ENCODE measurements around the gene GNPTG. TPM values are rescaled to one million over a fixed set of nuclear protein-coding genes. Genes with fewer than 3 reads are reported as not detected.
"Not testable (repeated sequence)": the region's sequence is repeated elsewhere in the genome, so short reads cannot be mapped to it uniquely, and the experiment has no call there.

Gene GNPTG
- total RNA-seq, 2 experiments from 2014 or later: 43.2 to 46.5 TPM

- ATAC-seq (ENCODE audit: low read depth) (no peak), DNase-seq (no peak)
- POLR2A ChIA-PET: no interaction called here
- no peaks in the 10 kb centered on the region for H3K9me3 Mint-ChIP-seq
- H3K4me1 Mint-ChIP-seq: no peaks in the 10 kb centered on the region
- H3K27me3 Mint-ChIP-seq: no peaks in the 10 kb centered on the region
- H3K27ac Mint-ChIP-seq: no peak overlapping the region
- H3K4me3 Mint-ChIP-seq: no peak overlapping the region
- H3K36me3 Mint-ChIP-seq: peaks cover 2% of the 10 kb centered on the region
Measured at GRCh38 chr16:1325261-1325660, 26.5 kb upstream of the GNPTG start.

- no peak for DNase-seq
- Mint-ChIP-seq H3K9me3 (no peaks in the 10 kb centered on the region), H3K4me1 (no peaks in the 10 kb centered on the region), H3K27me3 (no peaks in the 10 kb centered on the region), H3K27ac (no peak overlapping the region), H3K4me3 (no peak overlapping the region), H3K36me3 (peaks cover 2% of the 10 kb centered on the region)
- peak; percentile 28 for ATAC-seq (ENCODE audit: low read depth)
- POLR2A ChIA-PET: no interaction called here
Measured at GRCh38 chr16:1325673-1326371, 25.9 kb upstream of the GNPTG start.

- H3K9me3 Mint-ChIP-seq: no peaks in the 10 kb centered on the region
- H3K36me3 Mint-ChIP-seq: no peaks in the 10 kb centered on the region
- H3K4me1 Mint-ChIP-seq: no peaks in the 10 kb centered on the region
- POLR2A ChIA-PET: no interaction called here
- no peak overlapping the region for H3K4me3 Mint-ChIP-seq
- no peak for DNase-seq
- no peak overlapping the region for H3K27ac Mint-ChIP-seq
- peaks cover 2% of the 10 kb centered on the region for H3K27me3 Mint-ChIP-seq
- ATAC-seq (ENCODE audit: low read depth): no peak
Measured at GRCh38 chr16:1326391-1326790, 25.3 kb upstream of the GNPTG start.

GRCh38 chr16:1326946-1327618 is 24.6 kb upstream of the GNPTG start:
- no peaks in the 10 kb centered on the region for H3K9me3 Mint-ChIP-seq
- ATAC-seq (ENCODE audit: low read depth): no peak
- POLR2A ChIA-PET: no interaction called here

GRCh38 chr16:1327619-1327947 is 24.1 kb upstream of the GNPTG start:
- POLR2A ChIA-PET: no interaction called here
- DNase-seq: no peak

More at GRCh38 chr16:1326946-1327618, 24.6 kb upstream of the GNPTG start:
- H3K36me3 Mint-ChIP-seq: no peaks in the 10 kb centered on the region
- no peak overlapping the region for H3K27ac Mint-ChIP-seq
- H3K4me3 Mint-ChIP-seq: no peak overlapping the region
- H3K4me1 Mint-ChIP-seq: peaks cover 3% of the 10 kb centered on the region
- H3K27me3 Mint-ChIP-seq: peaks cover 9% of the 10 kb centered on the region
- DNase-seq: no peak

GRCh38 chr16:1328136-1328535 is 23.6 kb upstream of the GNPTG start:
- H3K36me3 Mint-ChIP-seq; H3K4me1 Mint-ChIP-seq; H3K9me3 Mint-ChIP-seq; POLR2A ChIA-PET; ATAC-seq (ENCODE audit: low read depth); H3K27ac Mint-ChIP-seq; H3K4me3 Mint-ChIP-seq; DNase-seq: not testable (repeated sequence)
- peaks cover 15% of the 10 kb centered on the region for H3K27me3 Mint-ChIP-seq

More at GRCh38 chr16:1327619-1327947, 24.1 kb upstream of the GNPTG start:
- Mint-ChIP-seq H3K27me3 (peaks cover 12% of the 10 kb centered on the region), H3K27ac (no peak overlapping the region), H3K36me3 (no peaks in the 10 kb centered on the region), H3K4me3 (no peak overlapping the region), H3K9me3 (no peaks in the 10 kb centered on the region), H3K4me1 (peaks cover 3% of the 10 kb centered on the region)
- no peak for ATAC-seq (ENCODE audit: low read depth)

GRCh38 chr16:1328961-1329360 is 22.8 kb upstream of the GNPTG start:
- POLR2A ChIA-PET; H3K4me3 Mint-ChIP-seq; ATAC-seq (ENCODE audit: low read depth); H3K27ac Mint-ChIP-seq; H3K4me1 Mint-ChIP-seq; H3K9me3 Mint-ChIP-seq; DNase-seq; H3K36me3 Mint-ChIP-seq: not testable (repeated sequence)
- peaks cover 15% of the 10 kb centered on the region for H3K27me3 Mint-ChIP-seq

- POLR2A ChIA-PET: interaction anchor here (0.8 kb wide), 1 partner anchor 21 kb away, joined by 3 read pairs; the partner anchor contains the start of gene UBE2I
- Mint-ChIP-seq H3K4me3 (no peak overlapping the region), H3K36me3 (no peaks in the 10 kb centered on the region), H3K4me1 (peaks cover 3% of the 10 kb centered on the region), H3K27me3 (peaks cover 25% of the 10 kb centered on the region), H3K27ac (no peak overlapping the region), H3K9me3 (no peaks in the 10 kb centered on the region)
- ATAC-seq (ENCODE audit: low read depth): no peak
- no peak for DNase-seq
Measured at GRCh38 chr16:1330260-1330914, 21.3 kb upstream of the GNPTG start.

GRCh38 chr16:1330931-1331711 is 20.6 kb upstream of the GNPTG start:
- DNase-seq (no peak), ATAC-seq (ENCODE audit: low read depth) (no peak)
- H3K27ac Mint-ChIP-seq: no peak overlapping the region
- no peak overlapping the region for H3K4me3 Mint-ChIP-seq
- POLR2A ChIA-PET: interaction anchor here (0.8 to 1.2 kb wide), 2 partner anchors 20 to 22 kb away, joined by 3 read pairs; partner anchors contain the start of genes GNPTG, TSR3 and UBE2I
- no peaks in the 10 kb centered on the region for H3K9me3 Mint-ChIP-seq
- H3K27me3 Mint-ChIP-seq: peaks cover 31% of the 10 kb centered on the region
- no peaks in the 10 kb centered on the region for H3K36me3 Mint-ChIP-seq
- H3K4me1 Mint-ChIP-seq: peaks cover 3% of the 10 kb centered on the region

- DNase-seq: no peak
- H3K9me3 Mint-ChIP-seq: no peaks in the 10 kb centered on the region
- peaks cover 32% of the 10 kb centered on the region for H3K27me3 Mint-ChIP-seq
- peak; percentile 41 for ATAC-seq (ENCODE audit: low read depth)
- peaks cover 3% of the 10 kb centered on the region for H3K4me1 Mint-ChIP-seq
- peak overlapping the region; percentile 42 for H3K27ac Mint-ChIP-seq
- H3K36me3 Mint-ChIP-seq: no peaks in the 10 kb centered on the region
- H3K4me3 Mint-ChIP-seq: peak overlapping the region; percentile 25
- POLR2A ChIA-PET: interaction anchor here (1.0 to 2.2 kb wide), 4 partner anchors 11 to 23 kb away, joined by 3 to 9 read pairs (median 4); partner anchors contain the start of genes GNPTG, TSR3 and UBE2I
Measured at GRCh38 chr16:1331712-1332617, 19.8 kb upstream of the GNPTG start.

- H3K9me3 Mint-ChIP-seq: no peaks in the 10 kb centered on the region
- DNase-seq: no peak
- no peak overlapping the region for H3K4me3 Mint-ChIP-seq
- peaks cover 3% of the 10 kb centered on the region for H3K4me1 Mint-ChIP-seq
- H3K27ac Mint-ChIP-seq: no peak overlapping the region
- H3K27me3 Mint-ChIP-seq: peaks cover 32% of the 10 kb centered on the region
- no peak for ATAC-seq (ENCODE audit: low read depth)
- POLR2A ChIA-PET: interaction anchor here (1.0 to 2.2 kb wide), 4 partner anchors 10 to 24 kb away, joined by 3 to 9 read pairs (median 4); partner anchors contain the start of genes GNPTG, TSR3 and UBE2I
- no peaks in the 10 kb centered on the region for H3K36me3 Mint-ChIP-seq
Measured at GRCh38 chr16:1332618-1333148, 19.0 kb upstream of the GNPTG start.

All from activated naive CD8-positive, alpha-beta T cell treated with anti-CD3 and anti-CD28 coated beads, Interleukin-2, amount 10 ng/mL, durations not matched to agents 7 days and 5 days (primary cell).